Muscle of leg (tissue), 11 donors: Measurements from ENCODE around the gene OLFM3. TPM values are rescaled to one million over a fixed set of nuclear protein-coding genes. Genes with fewer than 3 reads are reported as not detected.
A peak's percentile ranks its signal among the peaks of the same experiment; 100 is the strongest.

Experiments used
- DNase-seq: peaks from one replicate; pipeline ENCODE4 v3.0.0; 2013
- H3K27ac ChIP-seq: one replicate; pipeline ENCODE4 v1.5.1; 2013; ENCODE audit warnings: mild to moderate bottlenecking, low read length, control low read depth
- H3K27me3 ChIP-seq: one replicate; pipeline ENCODE4 v1.6.1; 2013; ENCODE audit warnings: low read length; ENCODE audit not compliant: control insufficient read depth, insufficient read depth
- H3K36me3 ChIP-seq: one replicate; pipeline ENCODE4 v1.6.1; 2013; ENCODE audit warnings: low read length; ENCODE audit not compliant: control insufficient read depth, insufficient read depth
- H3K4me1 ChIP-seq: one replicate; pipeline ENCODE4 v1.6.1; 2013; ENCODE audit warnings: low read length; ENCODE audit not compliant: control insufficient read depth, insufficient read depth
- H3K4me3 ChIP-seq: one replicate; pipeline ENCODE4 v1.5.1; 2013; ENCODE audit warnings: low read length, control low read depth
- H3K9me3 ChIP-seq: replicated peaks from 2 replicates; pipeline ENCODE4 v1.6.1; 2013; ENCODE audit warnings: low read depth, low read length; ENCODE audit not compliant: control insufficient read depth
- WGBS: methylation state at CpG from one replicate; pipeline ENCODE4 v1.1.5; 2013; ENCODE audit warnings: missing lambda C conversion rate; ENCODE audit not compliant: insufficient coverage; 5-methylcytosine and 5-hydroxymethylcytosine counted together
- polyA plus RNA-seq, 8 donors: library from polyadenylated mRNA; unstranded; fragments of 120-200 nt; gene quantifications; one replicate each; pipeline versions ENCODE4 v1.2.1 to v1.2.3, GENCODE V29; 2013; ENCODE audit warnings: inconsistent platforms in 1 of 8, low replicate concordance in 1 of 8; ENCODE audit not compliant: insufficient read length in 8 of 8, insufficient read depth in 1 of 8
- total RNA-seq: library from RNA; stranded (reverse); fragments of 120-200 nt; gene quantifications from one replicate; pipeline ENCODE4 v1.2.4, GENCODE V29; 2013

The OLFM3 gene
- total and polyA plus RNA-seq, 9 donors, result 0.34 to 2.2 (median 0.40) TPM

DNA sequence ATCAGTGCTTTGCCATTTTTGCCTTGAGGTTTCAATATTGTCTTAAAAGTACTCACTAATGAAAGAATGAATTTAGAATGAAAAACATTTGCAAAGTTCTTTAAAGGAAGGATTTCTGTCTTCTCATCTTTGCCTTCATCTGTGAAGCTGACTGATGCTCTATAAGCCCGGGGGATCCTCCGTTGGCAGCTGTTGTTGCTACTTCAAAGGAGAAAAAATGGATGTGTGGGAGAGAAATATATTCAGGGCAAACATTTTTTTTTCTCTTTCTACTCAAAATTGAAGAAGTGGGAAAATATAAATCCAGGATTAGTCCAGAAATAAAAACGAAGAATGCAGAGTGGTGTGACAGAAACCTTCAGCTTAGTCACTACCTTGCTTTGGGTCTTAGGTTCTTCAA, 142.5 kb downstream of the OLFM3 start:
- H3K9me3 ChIP-seq, result no peaks in the 10 kb centered on the region
- no peaks in the 10 kb centered on the region for H3K36me3 ChIP-seq
- H3K4me1 ChIP-seq, result no peaks in the 10 kb centered on the region
- H3K27ac ChIP-seq, result no peak overlapping the region
- DNase-seq, result no peak
- H3K27me3 ChIP-seq, result no peaks in the 10 kb centered on the region
- no peak overlapping the region for H3K4me3 ChIP-seq
- no CpG with 5 or more reads among the region's 3 CpGs for WGBS

DNA sequence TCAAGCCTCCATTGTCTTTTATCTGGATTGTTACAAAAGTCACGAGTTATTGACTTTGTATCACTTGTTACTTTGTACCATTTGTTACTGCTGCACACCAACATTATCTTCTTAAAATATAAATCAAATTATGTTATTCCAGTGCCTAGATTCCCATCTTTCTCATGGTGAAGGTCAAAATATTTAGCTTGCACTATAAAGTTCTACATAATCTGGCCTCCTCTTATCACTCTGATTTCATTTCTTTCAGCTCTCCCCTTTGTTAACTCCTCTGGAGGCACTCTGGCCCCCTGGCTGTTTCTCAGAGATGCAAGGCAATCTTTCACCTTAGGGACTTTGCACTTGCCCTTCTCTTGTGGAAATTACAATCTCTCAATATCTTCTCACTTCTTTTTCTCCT, 143.8 kb downstream of the OLFM3 start:
- Histone ChIP-seq H3K4me1 (no peaks in the 10 kb centered on the region), H3K9me3 (no peaks in the 10 kb centered on the region), H3K4me3 (no peak overlapping the region), H3K27me3 (no peaks in the 10 kb centered on the region), H3K36me3 (no peaks in the 10 kb centered on the region), H3K27ac (no peak overlapping the region)
- no peak for DNase-seq
- WGBS, result no CpG with 5 or more reads among the region's 1 CpG

DNA sequence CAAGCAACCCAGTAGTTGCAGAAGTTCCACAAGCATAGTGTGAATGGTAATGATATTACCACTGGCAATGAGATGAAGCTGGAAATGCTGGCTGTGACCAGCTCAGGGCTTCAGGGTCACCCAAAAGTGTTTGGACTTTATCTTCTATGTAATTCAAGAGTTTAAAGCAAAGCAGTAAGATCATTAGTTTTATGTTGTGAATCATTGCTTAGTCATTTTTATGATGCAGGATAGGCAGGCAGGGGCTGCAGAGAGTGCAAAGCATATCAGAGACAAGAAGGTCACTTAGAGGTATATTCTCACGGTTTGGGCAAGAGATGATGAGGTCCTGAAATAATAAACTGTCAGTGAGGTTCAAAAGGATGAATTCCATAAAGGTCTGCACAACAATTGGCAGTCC, 147.4 kb downstream of the OLFM3 start:
- Histone ChIP-seq H3K27ac (no peak overlapping the region), H3K4me1 (no peaks in the 10 kb centered on the region), H3K36me3 (no peaks in the 10 kb centered on the region), H3K27me3 (peaks cover 4% of the 10 kb centered on the region), H3K4me3 (no peak overlapping the region), H3K9me3 (no peaks in the 10 kb centered on the region)
- no peak for DNase-seq
- 31% methylated on average over 1 of the region's 1 CpG for WGBS

DNA sequence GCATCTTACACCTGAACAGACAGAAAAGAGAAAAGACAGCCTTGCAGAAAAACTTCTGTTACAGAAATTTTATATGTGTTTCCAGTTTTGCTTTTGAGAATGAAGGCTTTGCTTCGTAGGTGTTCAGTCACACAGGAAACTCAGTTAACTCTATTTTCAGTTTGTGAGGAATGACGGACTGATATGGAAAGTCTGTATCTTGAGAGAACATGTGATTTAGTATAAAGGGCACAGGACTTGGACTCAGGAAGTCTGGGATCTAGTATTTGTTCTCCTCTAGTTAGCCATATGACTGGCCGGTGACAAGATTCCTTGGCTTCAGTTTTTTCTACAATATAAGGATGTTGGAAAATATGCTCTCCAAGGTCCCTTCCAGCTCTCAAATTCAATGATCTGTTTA, 149.1 kb downstream of the OLFM3 start:
- Histone ChIP-seq H3K4me3 (no peak overlapping the region), H3K27ac (no peak overlapping the region), H3K27me3 (peaks cover 4% of the 10 kb centered on the region), H3K9me3 (no peaks in the 10 kb centered on the region), H3K4me1 (no peaks in the 10 kb centered on the region), H3K36me3 (no peaks in the 10 kb centered on the region)
- peak; percentile 27 for DNase-seq
- 21% methylated on average over 2 of the region's 3 CpGs for WGBS

DNA sequence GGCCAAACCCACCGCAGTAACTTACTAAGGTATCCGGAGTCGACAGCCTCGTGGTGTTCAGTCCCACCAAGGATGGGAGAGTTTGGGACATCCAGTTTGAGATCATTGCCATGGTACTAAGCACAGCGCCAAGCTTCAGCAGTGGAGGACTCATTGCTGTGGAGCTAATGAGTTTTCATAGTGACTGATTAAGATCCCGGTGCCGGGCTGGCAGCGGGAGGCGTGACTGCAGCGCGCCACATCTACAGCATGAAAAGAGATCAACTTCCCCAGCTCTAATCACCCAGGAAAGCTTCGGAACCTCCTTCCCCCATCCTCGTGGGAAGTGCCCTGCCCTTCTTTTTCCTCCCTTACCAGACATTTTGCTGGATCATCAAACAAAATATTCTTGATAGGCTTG, 149.9 kb downstream of the OLFM3 start:
- WGBS, result 15% methylated on average over 7 of the region's 13 CpGs
- Histone ChIP-seq H3K27ac (no peak overlapping the region), H3K4me3 (no peak overlapping the region), H3K4me1 (no peaks in the 10 kb centered on the region), H3K9me3 (no peaks in the 10 kb centered on the region), H3K36me3 (no peaks in the 10 kb centered on the region), H3K27me3 (peaks cover 4% of the 10 kb centered on the region)
- no peak for DNase-seq

DNA sequence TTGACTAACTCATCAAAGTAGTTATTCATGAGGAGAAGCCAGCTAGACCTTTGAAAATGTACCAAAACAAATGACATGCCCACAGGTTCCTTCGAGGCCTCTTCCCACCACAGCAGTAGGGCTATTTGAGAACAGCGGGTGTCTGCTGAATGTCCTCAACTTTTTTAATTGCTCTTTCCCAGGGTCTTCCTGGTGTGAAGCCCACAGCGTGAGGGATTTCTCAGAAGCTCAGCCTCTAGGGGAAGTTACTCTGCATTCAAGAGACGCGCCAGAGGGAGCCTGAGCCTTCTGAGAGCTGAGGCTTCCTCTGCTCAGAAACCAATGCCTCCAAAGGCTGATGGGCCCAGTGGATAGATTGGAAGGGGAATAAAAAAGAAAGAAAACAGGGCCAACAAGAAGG, 153.6 kb downstream of the OLFM3 start:
- 26% methylated on average over 4 of the region's 5 CpGs for WGBS
- Histone ChIP-seq H3K9me3 (no peaks in the 10 kb centered on the region), H3K4me3 (no peak overlapping the region), H3K27ac (no peak overlapping the region), H3K27me3 (peaks cover 4% of the 10 kb centered on the region), H3K4me1 (no peaks in the 10 kb centered on the region), H3K36me3 (no peaks in the 10 kb centered on the region)
- no peak for DNase-seq

DNA sequence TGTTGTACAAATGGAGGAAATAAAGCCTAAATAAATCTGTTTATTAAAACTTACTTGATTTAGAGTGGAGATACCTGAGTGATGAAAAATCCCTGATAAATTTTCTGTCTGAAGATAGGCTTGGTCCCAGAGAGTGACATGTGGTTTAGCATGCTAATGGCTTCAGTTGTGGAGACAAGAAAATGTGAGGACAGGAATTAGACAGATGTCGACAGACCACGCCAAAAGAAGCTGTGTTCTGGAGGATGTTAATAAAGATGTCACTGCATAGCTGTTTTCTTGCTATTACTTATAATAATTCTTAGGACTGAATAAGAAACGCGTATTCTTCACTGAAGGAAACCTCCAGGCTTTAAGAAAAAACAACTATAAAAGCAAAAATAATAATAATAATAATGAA, 154.9 kb downstream of the OLFM3 start:
- H3K27ac ChIP-seq, result no peak overlapping the region
- no peaks in the 10 kb centered on the region for H3K36me3 ChIP-seq
- H3K9me3 ChIP-seq, result no peaks in the 10 kb centered on the region
- DNase-seq, result no peak
- H3K27me3 ChIP-seq, result peaks cover 2% of the 10 kb centered on the region
- WGBS, result no CpG with 5 or more reads among the region's 4 CpGs
- no peaks in the 10 kb centered on the region for H3K4me1 ChIP-seq
- no peak overlapping the region for H3K4me3 ChIP-seq

DNA sequence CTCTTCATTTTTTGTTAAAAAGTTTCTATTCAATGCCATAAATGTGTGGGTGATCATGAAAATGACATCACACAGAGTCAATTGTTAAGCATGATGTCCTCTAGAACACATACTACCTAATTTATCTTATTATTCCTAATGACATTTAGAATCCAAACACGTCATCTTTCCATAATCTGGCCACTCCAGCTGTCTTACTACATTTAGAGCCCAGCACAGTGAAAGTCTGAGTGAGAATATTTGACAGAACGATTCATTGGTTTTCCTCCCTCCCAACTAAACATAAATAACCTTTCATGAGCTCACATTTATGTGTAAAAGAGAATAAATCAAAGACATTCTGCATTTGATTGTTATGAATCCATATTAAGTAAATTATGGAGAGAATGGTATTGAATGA, 160.7 kb downstream of the OLFM3 start:
- Histone ChIP-seq H3K9me3 (no peaks in the 10 kb centered on the region), H3K4me3 (no peak overlapping the region), H3K27me3 (no peaks in the 10 kb centered on the region), H3K27ac (no peak overlapping the region), H3K4me1 (no peaks in the 10 kb centered on the region), H3K36me3 (no peaks in the 10 kb centered on the region)
- WGBS, result no CpG with 5 or more reads among the region's 2 CpGs
- no peak for DNase-seq

DNA sequence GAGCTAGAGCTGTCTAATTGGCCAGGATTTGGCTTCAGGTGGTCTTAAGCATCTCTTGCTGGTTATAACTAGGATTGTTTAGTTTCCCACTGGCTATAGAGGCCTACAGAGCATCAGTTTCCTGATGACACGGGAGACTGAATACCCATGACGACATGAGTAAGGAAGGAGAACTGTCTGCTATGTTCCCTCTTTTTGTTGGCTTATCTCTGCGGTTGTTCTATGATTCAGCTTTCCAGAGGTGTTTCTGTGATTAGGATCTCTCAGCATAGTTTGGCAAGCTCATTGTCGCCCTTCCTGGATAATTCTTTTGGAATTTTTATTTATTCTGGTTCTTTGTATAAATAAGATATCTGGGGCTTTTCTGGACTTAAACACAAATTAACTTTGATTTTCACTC, 163.4 kb downstream of the OLFM3 start:
- Histone ChIP-seq H3K4me3 (no peak overlapping the region), H3K9me3 (no peaks in the 10 kb centered on the region), H3K27ac (no peak overlapping the region), H3K27me3 (no peaks in the 10 kb centered on the region), H3K4me1 (no peaks in the 10 kb centered on the region), H3K36me3 (no peaks in the 10 kb centered on the region)
- no peak for DNase-seq
- 67% methylated on average over 1 of the region's 4 CpGs for WGBS

DNA sequence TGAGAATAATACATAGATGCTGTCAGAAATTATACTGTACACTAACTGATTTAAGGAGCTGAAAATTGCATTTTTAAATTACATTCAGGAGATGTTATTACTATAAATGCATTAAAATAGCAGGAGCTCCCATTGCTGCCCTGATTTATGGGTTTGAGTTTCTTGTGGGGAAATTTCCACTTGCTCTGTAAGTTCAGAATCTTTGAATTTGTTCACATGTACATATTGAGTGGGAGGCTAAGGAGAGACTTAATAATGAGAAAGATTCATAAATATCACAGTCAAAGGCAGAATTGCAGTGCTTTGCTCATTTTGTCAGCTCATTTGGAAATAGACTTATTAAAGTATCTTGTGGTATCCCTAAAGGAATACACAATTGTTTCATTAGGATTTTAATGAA, 170.3 kb downstream of the OLFM3 start:
- no peaks in the 10 kb centered on the region for H3K36me3 ChIP-seq
- no peaks in the 10 kb centered on the region for H3K27me3 ChIP-seq
- DNase-seq, result no peak
- no peaks in the 10 kb centered on the region for H3K4me1 ChIP-seq
- H3K27ac ChIP-seq, result no peak overlapping the region
- H3K9me3 ChIP-seq, result no peaks in the 10 kb centered on the region
- H3K4me3 ChIP-seq, result no peak overlapping the region

DNA sequence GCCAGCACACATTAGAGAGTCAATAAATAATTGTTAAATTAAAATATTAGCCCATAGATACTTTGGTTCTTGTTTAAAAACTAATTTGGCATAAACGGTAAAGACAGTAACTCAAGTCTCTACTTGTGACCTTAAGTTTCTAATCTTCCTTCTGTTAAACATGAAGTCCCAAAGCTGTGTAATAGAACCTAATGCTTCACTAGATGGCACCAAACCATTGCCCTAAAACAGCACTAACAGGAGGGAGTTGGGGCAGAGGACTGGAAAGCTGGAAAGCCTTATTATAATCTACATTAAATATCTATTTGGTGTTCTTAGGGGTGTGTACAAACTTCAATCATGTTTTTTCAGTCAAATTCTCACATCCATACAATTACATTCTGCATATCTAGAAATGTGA, 176.7 kb downstream of the OLFM3 start:
- no peaks in the 10 kb centered on the region for H3K27me3 ChIP-seq
- no peak overlapping the region for H3K27ac ChIP-seq
- DNase-seq, result peak; percentile 42
- H3K4me3 ChIP-seq, result no peak overlapping the region
- H3K9me3 ChIP-seq, result no peaks in the 10 kb centered on the region
- no peaks in the 10 kb centered on the region for H3K36me3 ChIP-seq
- no peaks in the 10 kb centered on the region for H3K4me1 ChIP-seq
- WGBS, result no CpG with 5 or more reads among the region's 1 CpG
